ENCODE data around the gene TTLL9. TPM values are rescaled to one million over a fixed set of nuclear protein-coding genes. Genes with fewer than 3 reads are reported as not detected.

Gene TTLL9
- total and polyA plus RNA-seq, 4 donors = 0.06 to 0.08 TPM; not detected in 2

GRCh38 chr20:31877684-31878083 is 7.2 kb downstream of the TTLL9 start:
- no peaks in the 10 kb centered on the region for H3K36me3 ChIP-seq (ENCODE audit: control insufficient read depth in 4 of 4, insufficient read depth in 3 of 4, low read depth in 1 of 4, low read length in 3 of 4)
- peaks cover 0 to 6% (median 2%) of the 10 kb centered on the region in 4 donors for H3K4me1 ChIP-seq (ENCODE audit: control insufficient read depth in 4 of 4, insufficient read depth in 4 of 4, low read length in 3 of 4)
- DNase-seq (ENCODE audit: low spot score) = no peak
- H3K27me3 ChIP-seq (ENCODE audit: control insufficient read depth in 4 of 4, insufficient read depth in 4 of 4, low read length in 3 of 4) = no peaks in the 10 kb centered on the region
- TF ChIP-seq GABPA (IDR thresholded peaks at IDR 0.05 in 1 of 2, conservative IDR thresholded peaks at IDR 0.05 in 1 of 2) = no peak
- no peak for TF ChIP-seq MAX (IDR thresholded peaks at IDR 0.05)
- TF ChIP-seq ZBTB33 (IDR thresholded peaks at IDR 0.05) = no peak
- no peak for TF ChIP-seq RAD21 (IDR thresholded peaks at IDR 0.05)
- TF ChIP-seq HNF4G (IDR thresholded peaks at IDR 0.05) = no peak
- no peak for TF ChIP-seq FOXA2 (IDR thresholded peaks at IDR 0.05)
- TF ChIP-seq CTCF (IDR thresholded peaks at IDR 0.05; ENCODE audit: low read depth, low read length, missing input control) = no peak
- TF ChIP-seq REST (IDR thresholded peaks at IDR 0.05) = no peak
- no peak for TF ChIP-seq SP1 (IDR thresholded peaks at IDR 0.05)
- no peak for TF ChIP-seq NR2F2 (IDR thresholded peaks at IDR 0.05)
- TF ChIP-seq RXRA (IDR thresholded peaks at IDR 0.05) = no peak
- H3K9me3 ChIP-seq (ENCODE audit: control insufficient read depth in 4 of 4, low read length in 3 of 4) = no peaks in the 10 kb centered on the region
- H3K4me3 ChIP-seq (ENCODE audit: low read depth in 1 of 3, low read length in 3 of 3) = no peak overlapping the region
- H3K27ac ChIP-seq (ENCODE audit: low read depth in 1 of 2, low read length in 2 of 2) = no peak overlapping the region
- no peak overlapping the region for H3K9ac ChIP-seq (ENCODE audit: low read depth in 1 of 2, low read length in 2 of 2)

- peak; percentile 26 for TF ChIP-seq REST (IDR thresholded peaks at IDR 0.05)
- TF ChIP-seq SP1 (IDR thresholded peaks at IDR 0.05) = peak; percentile 52
- TF ChIP-seq RXRA (IDR thresholded peaks at IDR 0.05) = peak in 1 of 2 donors; percentile 15
- TF ChIP-seq ZBTB33 (IDR thresholded peaks at IDR 0.05) = no peak
- TF ChIP-seq RAD21 (IDR thresholded peaks at IDR 0.05) = peak in 1 of 2 donors; percentile 7
- peak; percentile 64 for TF ChIP-seq MAX (IDR thresholded peaks at IDR 0.05)
- TF ChIP-seq YY1 (IDR thresholded peaks at IDR 0.05) = peak; percentile 51
- TF ChIP-seq GABPA (IDR thresholded peaks at IDR 0.05 in 1 of 2, conservative IDR thresholded peaks at IDR 0.05 in 1 of 2) = no peak
- peak; percentile 86 for DNase-seq (ENCODE audit: low spot score)
- Histone ChIP-seq H3K27me3 (ENCODE audit: control insufficient read depth in 4 of 4, insufficient read depth in 4 of 4, low read length in 3 of 4) (no peaks in the 10 kb centered on the region), H3K9ac (ENCODE audit: low read depth in 1 of 2, low read length in 2 of 2) (peak overlapping the region; percentile 14 to 54), H3K36me3 (ENCODE audit: control insufficient read depth in 4 of 4, insufficient read depth in 3 of 4, low read depth in 1 of 4, low read length in 3 of 4) (no peaks in the 10 kb centered on the region), H3K27ac (ENCODE audit: low read depth in 1 of 2, low read length in 2 of 2) (peak overlapping the region; percentile 51 to 78), H3K4me1 (ENCODE audit: control insufficient read depth in 4 of 4, insufficient read depth in 4 of 4, low read length in 3 of 4) (peaks cover 0 to 6% (median 2%) of the 10 kb centered on the region in 4 donors), H3K9me3 (ENCODE audit: control insufficient read depth in 4 of 4, low read length in 3 of 4) (no peaks in the 10 kb centered on the region), H3K4me3 (ENCODE audit: low read depth in 1 of 3, low read length in 3 of 3) (peak overlapping the region; percentile 61 to 97 (median 67))
- 6% methylated on average over 45 of the region's 45 CpGs for WGBS
These were observed 8.9 kb downstream of the TTLL9 start for GRCh38 chr20:31879143-31879987.
